Astrocyte (in vitro differentiated cells and primary cell): ENCODE data around the gene INTS4.

Experiments used
- EZH2 ChIP-seq: IDR thresholded peaks from 2 replicates; pipeline ENCODE4 v1.6.1; 2012; ENCODE audit warnings: mild to moderate bottlenecking, low read length, inconsistent platforms; ENCODE audit not compliant: insufficient read depth
- TF ChIP-seq, protein P1 (sequence below): IDR thresholded peaks from 2 replicates; pipeline ENCODE4 v1.5.1; 2011; ENCODE audit warnings: low read depth, mild to moderate bottlenecking, inconsistent platforms, low read length, moderate library complexity; ENCODE audit not compliant: insufficient read depth

DNA sequence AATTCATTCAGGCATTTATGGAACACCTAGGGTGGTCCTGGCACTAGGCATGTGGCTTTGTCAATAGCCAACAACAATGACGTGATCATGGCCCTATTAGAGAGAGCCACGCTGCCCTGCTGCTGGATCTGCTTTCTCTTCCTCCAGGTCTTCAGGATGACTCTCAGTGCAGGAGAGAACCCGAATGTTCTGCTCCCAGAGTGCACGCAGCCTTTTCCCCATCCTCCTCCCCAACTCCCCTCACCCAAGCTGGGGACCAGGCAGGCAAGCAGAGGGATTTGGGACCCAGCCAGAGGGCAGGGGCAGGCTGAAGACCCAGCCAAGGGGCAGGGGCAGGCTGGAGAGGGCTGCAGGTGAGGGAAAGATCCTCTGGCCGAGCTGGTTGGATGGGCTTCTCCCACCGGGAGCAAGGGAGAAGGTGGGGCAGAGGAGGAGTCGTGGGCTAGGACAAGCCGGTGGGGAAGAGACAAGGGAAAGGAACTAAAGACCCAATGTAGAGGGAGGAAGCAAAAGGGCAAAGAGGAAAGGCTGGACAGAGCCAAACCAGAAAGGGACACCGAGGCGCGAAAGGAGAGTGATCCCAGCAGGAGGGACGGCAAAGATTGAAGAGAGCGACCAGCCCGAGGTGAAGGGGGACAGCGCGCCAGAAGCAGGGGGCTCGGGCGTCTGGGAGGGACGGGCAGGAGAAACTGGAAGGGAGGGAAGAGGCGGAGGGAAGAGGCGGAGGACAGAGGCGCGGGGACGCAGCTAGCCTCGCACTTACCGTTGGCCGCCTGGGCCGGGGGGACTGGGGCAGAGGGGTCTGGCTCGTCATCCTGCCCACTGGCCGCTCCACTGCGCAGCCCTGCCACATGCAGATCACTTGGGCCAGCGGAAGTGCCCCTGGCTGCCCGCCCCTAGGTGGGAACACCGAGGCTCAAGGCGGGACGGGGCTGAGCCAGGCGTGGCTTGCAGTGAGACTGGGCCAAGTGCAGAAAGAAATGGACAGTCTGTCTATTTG lies 28.2 kb upstream of the INTS4 start, which contains the start of gene KCTD14:
- TF ChIP-seq, protein P1, sequence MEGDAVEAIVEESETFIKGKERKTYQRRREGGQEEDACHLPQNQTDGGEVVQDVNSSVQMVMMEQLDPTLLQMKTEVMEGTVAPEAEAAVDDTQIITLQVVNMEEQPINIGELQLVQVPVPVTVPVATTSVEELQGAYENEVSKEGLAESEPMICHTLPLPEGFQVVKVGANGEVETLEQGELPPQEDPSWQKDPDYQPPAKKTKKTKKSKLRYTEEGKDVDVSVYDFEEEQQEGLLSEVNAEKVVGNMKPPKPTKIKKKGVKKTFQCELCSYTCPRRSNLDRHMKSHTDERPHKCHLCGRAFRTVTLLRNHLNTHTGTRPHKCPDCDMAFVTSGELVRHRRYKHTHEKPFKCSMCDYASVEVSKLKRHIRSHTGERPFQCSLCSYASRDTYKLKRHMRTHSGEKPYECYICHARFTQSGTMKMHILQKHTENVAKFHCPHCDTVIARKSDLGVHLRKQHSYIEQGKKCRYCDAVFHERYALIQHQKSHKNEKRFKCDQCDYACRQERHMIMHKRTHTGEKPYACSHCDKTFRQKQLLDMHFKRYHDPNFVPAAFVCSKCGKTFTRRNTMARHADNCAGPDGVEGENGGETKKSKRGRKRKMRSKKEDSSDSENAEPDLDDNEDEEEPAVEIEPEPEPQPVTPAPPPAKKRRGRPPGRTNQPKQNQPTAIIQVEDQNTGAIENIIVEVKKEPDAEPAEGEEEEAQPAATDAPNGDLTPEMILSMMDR: no peak
- no peak for TF ChIP-seq EZH2
